IPS-18a (cell line): Measurements from ENCODE around the gene SIPA1L3.

ENCODE experiments used
- H3K27ac ChIP-seq: one replicate; pipeline ENCODE4 v1.5.1; 2013; ENCODE audit warnings: low read length
- H3K27me3 ChIP-seq: one replicate; pipeline ENCODE4 v1.6.1; 2013; ENCODE audit warnings: mild to moderate bottlenecking, low read length; ENCODE audit not compliant: control insufficient read depth, insufficient read depth
- H3K36me3 ChIP-seq: one replicate; pipeline ENCODE4 v1.6.1; 2013; ENCODE audit warnings: low read depth, low read length; ENCODE audit not compliant: control insufficient read depth
- H3K4me1 ChIP-seq: one replicate; pipeline ENCODE4 v1.6.1; 2013; ENCODE audit warnings: low read depth, low read length; ENCODE audit not compliant: control insufficient read depth
- H3K4me3 ChIP-seq: one replicate; pipeline ENCODE4 v1.5.1; 2013; ENCODE audit warnings: low read length
- H3K9ac ChIP-seq: one replicate; pipeline ENCODE4 v1.6.1; 2013; ENCODE audit warnings: mild to moderate bottlenecking, low read length, moderate library complexity
- H3K9me3 ChIP-seq: one replicate; pipeline ENCODE4 v1.6.1; 2013; ENCODE audit warnings: low read depth, low read length; ENCODE audit not compliant: control insufficient read depth

Gene SIPA1L3

GRCh38 chr19:38044267-38045111, 137.5 kb downstream of the SIPA1L3 start:
- Histone ChIP-seq H3K9me3 (no peaks in the 10 kb centered on the region), H3K36me3 (no peaks in the 10 kb centered on the region), H3K4me3 (no peak overlapping the region), H3K4me1 (peaks cover 32% of the 10 kb centered on the region), H3K27ac (no peak overlapping the region), H3K9ac (no peak overlapping the region), H3K27me3 (no peaks in the 10 kb centered on the region)

DNA sequence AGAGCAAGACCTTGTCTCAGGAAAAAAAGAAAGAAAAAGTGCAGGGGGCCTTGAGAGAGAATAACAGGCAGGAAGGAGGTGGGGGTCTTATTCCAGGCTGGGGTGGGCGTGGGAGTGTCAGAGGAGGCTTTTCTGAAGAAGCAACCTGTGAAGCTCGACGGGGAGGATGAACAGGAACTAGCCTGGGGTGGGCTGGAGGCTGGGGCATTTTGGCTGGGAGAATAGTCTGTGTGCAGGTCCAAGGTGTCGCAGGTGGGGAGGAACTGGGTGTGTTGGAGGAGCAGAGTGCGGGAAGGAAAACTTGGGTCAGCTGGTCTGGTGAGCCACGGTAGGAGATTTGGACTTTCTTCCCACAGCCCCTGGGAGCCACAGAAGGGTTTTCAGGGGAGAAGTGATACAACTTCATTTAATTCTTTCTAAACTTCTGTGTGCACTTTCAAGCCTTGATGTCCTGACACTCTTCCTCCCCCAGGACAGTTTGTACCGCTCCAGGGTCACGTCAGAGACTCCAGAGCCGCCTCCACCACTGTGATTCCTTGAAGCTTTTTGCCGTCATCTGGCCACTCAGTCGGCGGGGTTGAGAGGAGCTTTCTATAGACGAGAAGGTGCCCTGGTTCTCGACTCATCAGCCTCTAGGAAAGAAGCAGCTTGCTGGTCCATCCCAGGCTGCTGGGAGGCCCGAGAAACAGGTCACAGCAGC, 138.7 kb downstream of the SIPA1L3 start:
- Histone ChIP-seq H3K27ac (no peak overlapping the region), H3K9ac (no peak overlapping the region), H3K4me1 (peaks cover 32% of the 10 kb centered on the region)

GRCh38 chr19:38046254-38047048, 139.4 kb downstream of the SIPA1L3 start:
- Histone ChIP-seq H3K4me3 (no peak overlapping the region), H3K9ac (no peak overlapping the region), H3K4me1 (peaks cover 32% of the 10 kb centered on the region), H3K27me3 (no peaks in the 10 kb centered on the region), H3K36me3 (no peaks in the 10 kb centered on the region), H3K9me3 (no peaks in the 10 kb centered on the region), H3K27ac (no peak overlapping the region)

More for the DNA sequence above, 138.7 kb downstream of the SIPA1L3 start:
- no peaks in the 10 kb centered on the region for H3K36me3 ChIP-seq
- H3K27me3 ChIP-seq = no peaks in the 10 kb centered on the region
- no peak overlapping the region for H3K4me3 ChIP-seq
- no peaks in the 10 kb centered on the region for H3K9me3 ChIP-seq

DNA sequence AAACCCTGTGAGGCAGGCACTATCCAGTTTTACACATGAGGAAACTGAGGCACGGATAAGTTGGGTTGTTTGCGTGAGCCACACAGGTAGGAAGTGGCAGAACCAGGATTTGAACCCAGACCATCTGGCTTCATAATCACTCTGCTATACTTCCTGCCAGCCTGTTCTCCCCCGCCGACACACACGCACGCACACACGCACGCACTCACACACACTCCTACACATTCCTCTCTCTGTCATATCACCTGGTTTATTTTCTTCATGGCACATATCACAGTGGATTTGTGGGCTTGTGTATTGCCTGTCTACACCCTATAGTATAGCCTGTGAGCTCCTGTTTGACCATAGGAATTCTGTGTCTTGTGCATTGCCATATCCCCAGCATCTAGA, 140.0 kb downstream of the SIPA1L3 start:
- Histone ChIP-seq H3K36me3 (no peaks in the 10 kb centered on the region), H3K27me3 (no peaks in the 10 kb centered on the region), H3K4me1 (peaks cover 32% of the 10 kb centered on the region), H3K9ac (no peak overlapping the region), H3K9me3 (no peaks in the 10 kb centered on the region), H3K27ac (no peak overlapping the region), H3K4me3 (no peak overlapping the region)

GRCh38 chr19:38047641-38048040, 140.6 kb downstream of the SIPA1L3 start:
- Histone ChIP-seq H3K27me3 (no peaks in the 10 kb centered on the region), H3K36me3 (no peaks in the 10 kb centered on the region), H3K27ac (no peak overlapping the region), H3K9me3 (no peaks in the 10 kb centered on the region), H3K4me3 (no peak overlapping the region), H3K4me1 (peaks cover 32% of the 10 kb centered on the region), H3K9ac (no peak overlapping the region)

- Histone ChIP-seq H3K4me1 (peaks cover 25% of the 10 kb centered on the region), H3K36me3 (no peaks in the 10 kb centered on the region), H3K9me3 (no peaks in the 10 kb centered on the region), H3K9ac (no peak overlapping the region), H3K4me3 (no peak overlapping the region), H3K27me3 (no peaks in the 10 kb centered on the region), H3K27ac (no peak overlapping the region)
These were observed 142.2 kb downstream of the SIPA1L3 start for GRCh38 chr19:38049105-38049649.

GRCh38 chr19:38055010-38055409, 148.0 kb downstream of the SIPA1L3 start:
- H3K9me3 ChIP-seq = no peaks in the 10 kb centered on the region
- no peaks in the 10 kb centered on the region for H3K27me3 ChIP-seq
- no peaks in the 10 kb centered on the region for H3K36me3 ChIP-seq
- peaks cover 27% of the 10 kb centered on the region for H3K4me1 ChIP-seq
- no peak overlapping the region for H3K9ac ChIP-seq
- H3K4me3 ChIP-seq = no peak overlapping the region
- H3K27ac ChIP-seq = no peak overlapping the region

- H3K4me3 ChIP-seq = no peak overlapping the region
- no peak overlapping the region for H3K27ac ChIP-seq
- H3K36me3 ChIP-seq = no peaks in the 10 kb centered on the region
- H3K27me3 ChIP-seq = no peaks in the 10 kb centered on the region
- H3K9me3 ChIP-seq = no peaks in the 10 kb centered on the region
- no peak overlapping the region for H3K9ac ChIP-seq
- H3K4me1 ChIP-seq = peaks cover 27% of the 10 kb centered on the region
These were observed 148.9 kb downstream of the SIPA1L3 start for GRCh38 chr19:38055655-38056521.

- Histone ChIP-seq H3K27me3 (no peaks in the 10 kb centered on the region), H3K9ac (no peak overlapping the region), H3K27ac (no peak overlapping the region)
These were observed 149.6 kb downstream of the SIPA1L3 start for GRCh38 chr19:38056646-38057045.

GRCh38 chr19:38057959-38058690, 151.1 kb downstream of the SIPA1L3 start:
- peaks cover 27% of the 10 kb centered on the region for H3K4me1 ChIP-seq
- H3K9ac ChIP-seq = no peak overlapping the region
- H3K4me3 ChIP-seq = no peak overlapping the region
- no peaks in the 10 kb centered on the region for H3K27me3 ChIP-seq
- no peak overlapping the region for H3K27ac ChIP-seq
- no peaks in the 10 kb centered on the region for H3K9me3 ChIP-seq
- no peaks in the 10 kb centered on the region for H3K36me3 ChIP-seq

More at GRCh38 chr19:38056646-38057045, 149.6 kb downstream of the SIPA1L3 start:
- Histone ChIP-seq H3K4me3 (no peak overlapping the region), H3K36me3 (no peaks in the 10 kb centered on the region), H3K9me3 (no peaks in the 10 kb centered on the region), H3K4me1 (peaks cover 27% of the 10 kb centered on the region)
